IPS-18a (cell line): Measurements from ENCODE around the gene KLF13.

Experiments used
- H3K27ac ChIP-seq: one replicate; pipeline ENCODE4 v1.5.1; 2013; ENCODE audit warnings: low read length
- H3K27me3 ChIP-seq: one replicate; pipeline ENCODE4 v1.6.1; 2013; ENCODE audit warnings: mild to moderate bottlenecking, low read length; ENCODE audit not compliant: control insufficient read depth, insufficient read depth
- H3K36me3 ChIP-seq: one replicate; pipeline ENCODE4 v1.6.1; 2013; ENCODE audit warnings: low read depth, low read length; ENCODE audit not compliant: control insufficient read depth
- H3K4me1 ChIP-seq: one replicate; pipeline ENCODE4 v1.6.1; 2013; ENCODE audit warnings: low read depth, low read length; ENCODE audit not compliant: control insufficient read depth
- H3K4me3 ChIP-seq: one replicate; pipeline ENCODE4 v1.5.1; 2013; ENCODE audit warnings: low read length
- H3K9ac ChIP-seq: one replicate; pipeline ENCODE4 v1.6.1; 2013; ENCODE audit warnings: mild to moderate bottlenecking, low read length, moderate library complexity
- H3K9me3 ChIP-seq: one replicate; pipeline ENCODE4 v1.6.1; 2013; ENCODE audit warnings: low read depth, low read length; ENCODE audit not compliant: control insufficient read depth

Gene KLF13

DNA sequence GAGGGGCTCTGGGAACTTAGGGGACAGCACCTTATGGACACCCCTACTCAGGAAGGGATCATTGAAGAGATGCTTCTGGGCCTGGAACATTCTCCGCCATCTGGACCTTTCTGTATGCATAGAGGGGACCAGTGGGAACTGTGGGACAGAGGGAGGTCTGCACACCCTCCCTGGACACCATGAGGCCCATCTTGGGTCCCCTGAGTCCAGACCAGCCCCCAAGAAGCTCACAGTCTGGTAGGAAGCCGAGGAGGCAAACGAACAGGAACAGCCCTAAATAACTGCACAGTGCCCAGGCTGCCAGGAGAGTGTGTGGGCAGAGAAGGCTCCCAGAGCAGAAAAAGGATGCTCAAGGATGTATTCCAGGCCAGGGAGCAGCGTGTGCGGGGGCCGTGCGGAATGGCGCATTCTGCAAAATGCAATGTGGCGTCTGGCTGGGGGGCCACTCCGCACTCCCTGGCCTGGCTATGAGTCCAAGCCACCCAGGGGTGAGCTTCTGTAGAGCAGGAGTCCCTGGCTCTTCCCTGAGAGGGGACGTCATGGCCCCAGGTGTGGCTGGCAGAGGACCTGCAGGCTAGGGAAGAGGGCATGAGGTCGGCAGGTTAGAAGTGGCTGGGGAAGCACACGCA is 24.5 kb upstream of the KLF13 start:
- no peaks in the 10 kb centered on the region for H3K27me3 ChIP-seq
- no peaks in the 10 kb centered on the region for H3K9me3 ChIP-seq
- no peak overlapping the region for H3K27ac ChIP-seq
- H3K4me1 ChIP-seq: peaks cover 47% of the 10 kb centered on the region
- no peak overlapping the region for H3K4me3 ChIP-seq
- no peak overlapping the region for H3K9ac ChIP-seq
- no peaks in the 10 kb centered on the region for H3K36me3 ChIP-seq

DNA sequence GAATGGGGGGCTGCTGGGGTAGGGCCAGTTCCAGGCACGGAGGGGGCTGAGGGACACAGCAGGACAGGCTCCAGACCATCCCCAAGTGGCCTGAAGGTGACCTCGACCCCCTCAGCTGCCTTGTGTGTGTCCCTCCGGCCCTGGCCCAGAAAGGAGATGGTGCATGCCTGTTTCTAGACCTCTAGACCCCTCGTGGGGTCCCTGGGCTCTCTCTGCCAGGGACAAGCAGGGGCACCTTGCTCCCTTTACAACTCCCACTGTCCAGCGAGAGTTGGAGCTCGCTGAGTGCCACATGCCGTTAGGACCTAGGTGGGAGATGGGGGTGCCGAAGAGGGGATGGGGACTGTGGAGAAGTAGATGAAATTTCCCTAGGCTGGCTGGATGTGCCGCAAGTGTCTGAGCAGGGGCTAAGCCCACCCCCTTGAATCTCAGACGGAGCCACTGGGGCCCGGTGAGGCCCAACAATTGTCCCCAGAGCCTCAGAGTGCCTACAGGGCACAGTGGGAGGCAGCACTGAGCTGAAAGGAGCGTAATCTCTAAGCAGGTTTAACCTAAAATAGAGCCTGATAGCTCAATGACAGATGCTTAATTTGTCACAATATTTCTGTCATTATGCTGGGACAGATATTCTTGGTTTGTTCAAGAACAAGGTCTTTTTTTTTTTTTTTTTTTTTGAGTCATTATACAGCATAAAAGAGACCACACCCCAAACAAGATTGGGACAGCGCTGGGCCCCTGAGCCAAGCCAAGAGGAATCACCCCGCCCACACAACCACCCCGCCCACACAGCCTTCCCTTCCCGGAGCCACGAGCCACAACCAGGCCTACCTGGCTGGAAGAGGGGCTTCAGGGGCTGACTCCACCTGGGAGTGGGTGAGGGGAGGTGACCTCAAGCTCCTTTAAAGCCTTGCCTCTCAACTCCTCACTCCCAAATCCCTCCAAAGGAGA is 23.6 kb upstream of the KLF13 start:
- H3K27ac ChIP-seq: no peak overlapping the region
- H3K27me3 ChIP-seq: no peaks in the 10 kb centered on the region
- no peaks in the 10 kb centered on the region for H3K36me3 ChIP-seq
- H3K4me3 ChIP-seq: no peak overlapping the region
- no peaks in the 10 kb centered on the region for H3K9me3 ChIP-seq
- no peak overlapping the region for H3K9ac ChIP-seq
- peaks cover 53% of the 10 kb centered on the region for H3K4me1 ChIP-seq

DNA sequence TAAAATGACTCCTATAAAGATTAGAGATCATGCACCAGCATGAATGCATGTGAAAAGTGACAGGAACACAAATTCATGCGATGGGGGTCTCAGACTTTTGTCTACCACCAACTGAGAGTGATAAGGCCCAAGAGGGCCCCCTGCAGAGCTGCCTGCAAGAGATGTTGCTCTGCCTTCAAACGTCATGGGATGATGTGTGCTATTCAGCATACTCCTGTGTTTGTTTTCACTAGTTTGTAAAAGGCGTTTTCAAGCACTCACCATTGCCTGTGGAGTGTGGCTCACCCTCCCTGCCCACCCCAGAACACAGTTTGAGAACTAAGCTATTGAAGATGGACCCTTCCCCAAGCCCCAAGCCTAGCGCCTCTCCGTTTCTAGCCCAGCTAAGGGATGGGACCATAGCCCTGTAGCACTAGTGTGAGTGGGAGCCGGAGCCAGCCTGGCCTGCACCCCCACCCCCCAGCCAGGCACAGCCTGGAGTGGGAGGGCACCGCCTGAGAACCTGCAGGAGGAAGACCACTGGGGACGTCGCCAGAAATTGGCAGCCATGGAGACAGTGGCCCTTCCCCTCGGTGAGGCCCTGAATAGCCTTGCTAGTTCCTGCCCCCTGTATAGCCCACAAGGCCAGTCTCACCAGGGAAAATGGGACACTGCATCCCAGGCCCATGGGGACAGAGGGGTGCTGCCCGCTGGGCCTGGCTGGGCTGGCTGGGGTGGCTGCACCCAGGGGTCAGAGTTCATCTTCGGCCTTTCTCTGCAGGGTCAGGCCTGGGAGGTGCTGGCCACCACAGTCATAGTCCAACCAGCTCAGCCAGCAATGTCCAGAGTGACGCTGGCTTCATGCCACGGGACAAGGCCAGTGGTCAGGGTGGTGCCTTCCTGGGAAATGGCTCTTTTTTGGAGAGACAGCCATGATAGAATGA is 22.6 kb upstream of the KLF13 start:
- Histone ChIP-seq H3K4me1 (peaks cover 62% of the 10 kb centered on the region), H3K4me3 (no peak overlapping the region), H3K9ac (no peak overlapping the region), H3K36me3 (no peaks in the 10 kb centered on the region), H3K9me3 (no peaks in the 10 kb centered on the region), H3K27me3 (no peaks in the 10 kb centered on the region), H3K27ac (no peak overlapping the region)

DNA sequence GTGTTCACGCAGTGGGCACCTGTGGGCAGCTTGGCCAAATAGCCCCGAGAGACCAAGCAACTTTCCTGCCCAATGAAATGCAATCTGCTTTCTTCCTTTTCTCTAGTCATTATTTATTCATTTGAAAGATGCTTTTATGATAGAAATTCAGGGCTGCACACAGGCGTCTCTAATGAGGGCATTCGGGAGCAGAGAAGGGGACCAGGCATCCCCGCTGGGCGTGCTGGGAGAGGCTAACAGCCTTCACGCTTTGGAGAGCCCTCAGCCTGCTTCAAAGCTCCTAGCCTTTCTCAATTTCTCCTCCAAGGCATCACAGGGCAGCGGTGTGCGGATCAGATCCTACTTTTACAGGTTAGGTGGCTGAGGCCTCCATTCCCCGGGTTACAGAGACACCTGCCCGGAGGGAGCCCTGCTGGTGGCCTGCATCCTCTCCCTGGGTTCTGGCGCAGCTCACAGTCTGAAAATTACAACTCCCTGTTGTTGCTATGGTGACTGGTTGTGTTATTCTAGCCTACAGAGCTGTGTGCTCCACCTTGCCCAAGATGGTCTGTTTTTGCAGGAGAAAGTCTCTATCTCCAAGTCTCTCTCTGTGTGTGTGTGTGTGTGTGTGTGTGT is 21.8 kb upstream of the KLF13 start:
- no peaks in the 10 kb centered on the region for H3K36me3 ChIP-seq
- peaks cover 64% of the 10 kb centered on the region for H3K4me1 ChIP-seq
- no peaks in the 10 kb centered on the region for H3K27me3 ChIP-seq
- H3K9ac ChIP-seq: no peak overlapping the region
- H3K9me3 ChIP-seq: no peaks in the 10 kb centered on the region
- H3K27ac ChIP-seq: no peak overlapping the region
- no peak overlapping the region for H3K4me3 ChIP-seq

DNA sequence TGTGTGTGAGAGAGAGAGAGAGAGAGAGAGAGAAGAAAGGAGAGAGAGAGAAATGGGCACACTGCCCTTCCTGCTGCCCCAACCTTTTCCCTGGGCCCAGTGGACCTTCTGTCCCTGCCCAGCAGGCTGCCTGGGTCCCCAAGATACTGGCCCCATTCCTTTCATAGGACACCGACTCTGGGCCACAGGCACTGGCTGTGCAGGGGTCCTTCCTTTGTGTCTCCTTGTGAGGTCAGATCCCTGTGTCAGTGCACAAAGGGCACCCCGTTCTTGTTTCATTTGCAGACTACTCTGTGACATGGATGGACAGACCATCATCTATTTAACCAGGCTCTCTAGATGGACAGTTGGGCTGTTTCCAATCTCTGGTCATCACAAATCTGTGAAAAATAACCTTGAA is 21.3 kb upstream of the KLF13 start:
- H3K36me3 ChIP-seq: no peaks in the 10 kb centered on the region
- peaks cover 64% of the 10 kb centered on the region for H3K4me1 ChIP-seq
- H3K27me3 ChIP-seq: no peaks in the 10 kb centered on the region
- H3K4me3 ChIP-seq: no peak overlapping the region
- H3K9me3 ChIP-seq: no peaks in the 10 kb centered on the region
- no peak overlapping the region for H3K27ac ChIP-seq
- H3K9ac ChIP-seq: no peak overlapping the region

DNA sequence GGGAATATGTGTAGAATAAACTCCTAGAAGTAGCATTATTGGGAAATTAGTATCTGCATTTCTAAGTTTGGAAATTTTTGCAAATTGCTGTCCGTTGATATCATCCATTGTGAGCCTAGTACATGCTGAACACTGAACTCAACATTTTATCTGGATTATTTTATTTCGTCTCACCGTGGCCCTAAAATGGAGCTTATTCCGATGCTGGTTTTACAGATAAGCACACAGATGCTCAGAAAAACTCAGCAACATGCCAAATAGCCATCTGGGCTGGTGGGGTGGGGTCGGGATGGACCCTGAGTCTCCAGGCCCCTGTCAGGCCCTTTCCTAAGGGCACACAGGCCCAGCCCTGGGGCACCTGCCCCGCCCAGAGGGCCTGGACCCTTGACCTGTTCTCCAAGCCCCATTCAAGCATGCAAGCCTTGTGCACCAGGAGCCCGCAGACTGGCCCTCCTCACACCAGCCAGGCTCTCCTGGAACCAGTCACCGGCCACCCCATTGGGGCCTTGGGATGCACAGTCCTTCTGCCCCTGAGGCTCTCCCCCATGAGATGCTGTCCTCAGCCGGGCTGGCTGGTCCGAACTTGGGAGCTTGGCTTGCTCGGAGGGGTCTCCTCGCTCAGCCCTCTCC is 20.7 kb upstream of the KLF13 start:
- Histone ChIP-seq H3K4me1 (peaks cover 64% of the 10 kb centered on the region), H3K4me3 (peak overlapping the region; percentile 16), H3K9ac (peak overlapping the region; percentile 58)

DNA sequence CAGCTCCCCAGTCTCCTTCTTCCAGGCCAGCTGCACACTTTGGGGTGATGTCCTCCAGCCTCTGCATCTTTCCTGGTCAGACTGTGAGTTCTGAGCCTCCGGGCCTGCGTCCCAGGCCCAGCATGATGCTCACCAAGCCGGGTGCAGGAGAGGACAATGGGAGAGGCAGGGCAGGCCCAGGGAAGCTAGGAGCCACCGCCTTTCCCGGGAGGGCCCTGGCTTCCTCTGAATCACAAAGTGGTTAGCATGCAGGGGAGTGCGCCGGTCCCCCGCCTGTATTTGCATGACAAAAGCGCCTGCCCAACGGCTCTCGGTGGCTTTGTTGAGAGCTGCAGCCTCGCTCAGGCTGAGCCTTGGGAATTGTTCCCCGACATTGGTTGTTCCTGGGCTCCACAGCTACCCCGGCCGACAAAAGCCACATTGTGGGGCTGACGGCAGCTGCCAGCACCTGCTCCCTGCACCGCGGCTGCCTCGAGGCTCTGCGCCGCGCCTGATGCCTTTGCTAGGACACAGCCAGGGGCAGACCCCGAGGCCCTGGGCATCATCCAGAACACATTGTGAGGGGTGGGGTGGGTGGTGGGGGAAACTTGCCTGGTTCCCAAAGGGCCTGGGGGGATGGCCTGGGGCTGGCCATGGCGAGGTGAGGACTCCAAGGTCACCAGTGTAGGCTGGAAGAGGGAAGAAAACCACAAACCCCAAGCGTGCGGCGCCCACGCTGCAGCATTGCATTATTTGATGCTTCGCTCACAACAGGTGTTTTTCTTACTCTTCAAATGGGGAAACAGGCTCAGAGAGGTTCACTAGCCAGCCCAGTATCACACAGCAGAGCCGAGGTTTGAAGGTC is 20.0 kb upstream of the KLF13 start:
- Histone ChIP-seq H3K27me3 (no peaks in the 10 kb centered on the region), H3K9ac (peak overlapping the region; percentile 58), H3K27ac (peak overlapping the region; percentile 76), H3K4me3 (peak overlapping the region; percentile 16), H3K36me3 (no peaks in the 10 kb centered on the region), H3K9me3 (no peaks in the 10 kb centered on the region), H3K4me1 (peaks cover 59% of the 10 kb centered on the region)

More for the DNA sequence above, 20.7 kb upstream of the KLF13 start:
- Histone ChIP-seq H3K27ac (peak overlapping the region; percentile 76), H3K36me3 (no peaks in the 10 kb centered on the region), H3K9me3 (no peaks in the 10 kb centered on the region), H3K27me3 (no peaks in the 10 kb centered on the region)

DNA sequence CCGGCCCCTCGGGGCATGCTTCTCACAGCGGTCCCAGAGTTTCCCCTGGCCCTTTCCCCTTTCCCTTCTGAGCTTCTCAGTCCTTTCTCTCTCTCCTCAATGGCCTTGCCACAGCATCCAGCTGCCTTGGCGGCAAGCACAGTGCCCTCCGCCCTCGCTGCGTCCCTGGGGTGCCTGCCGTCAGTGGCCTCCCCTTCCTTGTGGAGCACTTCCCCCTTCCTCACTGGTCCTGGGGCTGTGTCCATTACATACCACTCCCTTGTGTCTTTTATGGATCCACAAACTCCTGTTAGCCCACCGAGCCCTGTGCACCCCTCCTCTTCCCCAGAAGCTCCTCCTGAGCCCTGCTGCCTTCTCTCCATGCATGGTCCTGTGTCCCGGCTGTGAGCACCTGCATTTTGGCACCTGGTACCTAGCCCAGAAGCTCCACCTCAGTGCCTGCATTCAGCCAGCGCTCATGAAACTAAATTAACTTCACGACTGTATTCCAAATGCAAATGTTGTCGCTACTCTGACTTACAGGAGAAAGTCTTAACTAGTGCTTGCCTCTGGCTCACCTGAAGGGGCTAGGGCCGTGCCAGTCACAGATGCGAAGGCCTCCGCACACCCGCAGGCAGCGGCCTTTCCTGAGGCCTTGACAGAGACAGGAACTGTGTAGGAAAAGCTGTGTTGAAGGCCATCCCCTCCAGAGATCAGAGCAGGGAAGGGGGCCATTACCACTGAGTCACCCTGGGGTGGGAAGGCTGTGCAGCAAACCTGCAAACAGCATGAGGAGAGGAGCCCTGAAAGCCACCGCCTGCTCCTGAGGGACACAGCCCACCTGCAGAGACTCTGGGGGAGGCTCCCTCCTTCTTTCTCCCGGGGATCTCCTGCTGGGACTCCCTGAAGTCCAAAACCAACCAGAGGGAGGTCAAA is 19.1 kb upstream of the KLF13 start:
- peak overlapping the region; percentile 9 for H3K27ac ChIP-seq
- H3K4me1 ChIP-seq: peaks cover 56% of the 10 kb centered on the region
- no peak overlapping the region for H3K4me3 ChIP-seq
- H3K36me3 ChIP-seq: no peaks in the 10 kb centered on the region
- peak overlapping the region; percentile 6 for H3K9ac ChIP-seq
- no peaks in the 10 kb centered on the region for H3K27me3 ChIP-seq
- H3K9me3 ChIP-seq: no peaks in the 10 kb centered on the region

DNA sequence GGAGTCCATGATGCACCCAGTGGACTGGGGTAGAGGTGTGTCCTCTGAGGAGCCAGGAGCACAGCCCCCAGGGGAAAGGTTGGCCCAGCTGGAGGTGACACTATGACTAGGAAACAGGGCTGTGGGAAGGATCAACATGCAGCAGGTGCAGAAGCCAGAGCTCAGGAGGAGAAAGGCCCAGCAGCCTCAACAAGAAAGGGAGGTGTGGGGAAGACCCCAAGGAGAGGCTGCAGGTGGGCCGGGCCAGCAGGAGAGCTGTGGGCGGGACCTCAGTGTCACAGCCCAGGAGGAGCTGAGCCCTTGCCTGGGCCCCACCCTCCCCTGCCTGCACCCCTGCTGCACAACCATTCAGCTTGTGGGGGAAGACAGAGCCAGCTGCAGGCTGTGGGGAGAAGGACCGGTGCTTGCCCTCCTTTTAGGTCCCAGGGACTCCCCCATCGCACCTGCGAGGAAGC is 18.4 kb upstream of the KLF13 start:
- H3K9ac ChIP-seq: no peak overlapping the region
- no peaks in the 10 kb centered on the region for H3K27me3 ChIP-seq
- peaks cover 50% of the 10 kb centered on the region for H3K4me1 ChIP-seq
- no peaks in the 10 kb centered on the region for H3K36me3 ChIP-seq
- no peaks in the 10 kb centered on the region for H3K9me3 ChIP-seq
- H3K4me3 ChIP-seq: no peak overlapping the region
- no peak overlapping the region for H3K27ac ChIP-seq
